Esophagus muscularis mucosa (tissue), 4 donors: ENCODE results near the gene ZNF618.

Source experiments
- EP300 ChIP-seq: sonication (generic); formaldehyde crosslinking; IDR thresholded peaks from one replicate; pipeline ENCODE4 v1.6.1; 2017; ENCODE audit warnings: antibody characterized with exemption
- POLR2A ChIP-seq: fragments of 450-650 bp; IDR thresholded peaks from one replicate; pipeline ENCODE4 v1.6.1; 2017; ENCODE audit warnings: antibody characterized with exemption, moderate library complexity, mild to moderate bottlenecking, low read depth
- POLR2AphosphoS5 ChIP-seq, 2 donors: sonication (generic); formaldehyde crosslinking; IDR thresholded peaks; one replicate each; pipeline ENCODE4 v1.6.1; 2017; ENCODE audit warnings: antibody characterized with exemption in 2 of 2
- TF ChIP-seq, protein P1 (sequence below), 3 experiments: fragments of 200-600 bp in 2 of 3; fragments of 450-650 bp in 1 of 3; sonication (generic) in 2 of 3; IDR thresholded peaks; one replicate each; pipeline ENCODE4 v1.5.1; 2017 to 2019; ENCODE audit warnings: antibody characterized with exemption in 3 of 3, mild to moderate bottlenecking in 2 of 3, moderate library complexity in 1 of 3

- TF ChIP-seq EP300 (no peak), POLR2AphosphoS5 (IDR thresholded peaks at IDR 0.05) (no peak), POLR2A (no peak)
- TF ChIP-seq, protein P1, sequence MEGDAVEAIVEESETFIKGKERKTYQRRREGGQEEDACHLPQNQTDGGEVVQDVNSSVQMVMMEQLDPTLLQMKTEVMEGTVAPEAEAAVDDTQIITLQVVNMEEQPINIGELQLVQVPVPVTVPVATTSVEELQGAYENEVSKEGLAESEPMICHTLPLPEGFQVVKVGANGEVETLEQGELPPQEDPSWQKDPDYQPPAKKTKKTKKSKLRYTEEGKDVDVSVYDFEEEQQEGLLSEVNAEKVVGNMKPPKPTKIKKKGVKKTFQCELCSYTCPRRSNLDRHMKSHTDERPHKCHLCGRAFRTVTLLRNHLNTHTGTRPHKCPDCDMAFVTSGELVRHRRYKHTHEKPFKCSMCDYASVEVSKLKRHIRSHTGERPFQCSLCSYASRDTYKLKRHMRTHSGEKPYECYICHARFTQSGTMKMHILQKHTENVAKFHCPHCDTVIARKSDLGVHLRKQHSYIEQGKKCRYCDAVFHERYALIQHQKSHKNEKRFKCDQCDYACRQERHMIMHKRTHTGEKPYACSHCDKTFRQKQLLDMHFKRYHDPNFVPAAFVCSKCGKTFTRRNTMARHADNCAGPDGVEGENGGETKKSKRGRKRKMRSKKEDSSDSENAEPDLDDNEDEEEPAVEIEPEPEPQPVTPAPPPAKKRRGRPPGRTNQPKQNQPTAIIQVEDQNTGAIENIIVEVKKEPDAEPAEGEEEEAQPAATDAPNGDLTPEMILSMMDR (IDR thresholded peaks at IDR 0.05): no peak
These were observed 175.6 kb downstream of the ZNF618 start for GRCh38 chr9:114051706-114052105.
